Left hindlimb (tissue), 1 donor: ENCODE measurements around the gene MEIOSIN.
A peak's percentile ranks its signal among the peaks of the same experiment; 100 is the strongest.

Experiments
- DNase-seq: peaks from one replicate; pipeline ENCODE4 v3.0.0-alpha.2; 2018

MEIOSIN gene

DNA sequence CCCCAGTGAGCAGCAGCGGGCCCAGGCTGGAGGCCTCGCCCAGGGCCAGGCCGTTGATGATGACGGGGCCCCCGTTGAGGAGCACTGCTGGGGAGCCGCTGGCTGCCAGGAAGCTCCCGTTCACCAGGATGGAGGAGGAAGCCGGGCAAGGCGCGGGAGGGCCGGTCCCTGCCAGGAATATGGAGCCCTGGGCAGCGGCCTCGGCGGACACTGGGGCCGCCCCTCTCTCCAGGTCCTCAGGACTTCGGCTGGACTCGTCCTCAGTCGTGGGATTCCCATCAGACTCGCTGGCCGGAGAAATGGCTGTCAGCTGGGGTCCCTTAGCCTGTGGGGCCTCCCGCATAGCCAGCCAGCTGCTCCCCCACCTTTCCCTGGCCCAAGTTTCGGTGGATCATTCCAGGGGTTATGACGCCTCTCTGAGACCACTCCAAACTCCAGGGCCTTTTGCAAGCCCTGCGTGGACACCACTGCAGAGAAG is 33.7 kb downstream of the MEIOSIN start:
- peak; percentile 64 for DNase-seq

DNA sequence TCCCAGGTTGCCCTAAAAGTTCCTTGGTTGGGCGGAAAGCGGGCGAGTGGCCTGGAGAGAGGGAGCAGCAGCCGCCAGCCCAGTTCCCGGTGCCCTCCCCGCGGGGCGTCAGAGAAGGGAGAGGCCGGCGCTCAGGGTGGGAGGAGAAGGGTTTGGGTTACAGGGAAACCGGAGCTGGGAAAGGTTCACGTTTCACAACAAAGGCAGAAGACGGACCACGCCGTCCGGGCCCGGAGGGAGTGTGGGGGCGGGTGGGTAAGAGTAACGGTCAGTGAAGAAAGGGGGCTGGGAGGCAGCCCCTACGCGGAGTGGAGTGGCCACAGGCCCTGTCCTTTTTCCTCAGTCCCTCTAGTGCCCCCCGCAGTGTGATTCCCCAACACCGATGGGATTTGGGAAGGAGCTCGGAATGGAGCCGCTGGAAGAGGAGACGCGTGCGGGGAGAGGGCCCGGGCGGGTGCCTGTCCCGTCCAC is 34.2 kb downstream of the MEIOSIN start:
- DNase-seq: peak; percentile 89

GRCh38 chr19:45767881-45768654 is 34.8 kb downstream of the MEIOSIN start:
- peak; percentile 86 for DNase-seq

- DNase-seq: peak; percentile 83
Measured at GRCh38 chr19:45768655-45768983, 35.4 kb downstream of the MEIOSIN start.

DNA sequence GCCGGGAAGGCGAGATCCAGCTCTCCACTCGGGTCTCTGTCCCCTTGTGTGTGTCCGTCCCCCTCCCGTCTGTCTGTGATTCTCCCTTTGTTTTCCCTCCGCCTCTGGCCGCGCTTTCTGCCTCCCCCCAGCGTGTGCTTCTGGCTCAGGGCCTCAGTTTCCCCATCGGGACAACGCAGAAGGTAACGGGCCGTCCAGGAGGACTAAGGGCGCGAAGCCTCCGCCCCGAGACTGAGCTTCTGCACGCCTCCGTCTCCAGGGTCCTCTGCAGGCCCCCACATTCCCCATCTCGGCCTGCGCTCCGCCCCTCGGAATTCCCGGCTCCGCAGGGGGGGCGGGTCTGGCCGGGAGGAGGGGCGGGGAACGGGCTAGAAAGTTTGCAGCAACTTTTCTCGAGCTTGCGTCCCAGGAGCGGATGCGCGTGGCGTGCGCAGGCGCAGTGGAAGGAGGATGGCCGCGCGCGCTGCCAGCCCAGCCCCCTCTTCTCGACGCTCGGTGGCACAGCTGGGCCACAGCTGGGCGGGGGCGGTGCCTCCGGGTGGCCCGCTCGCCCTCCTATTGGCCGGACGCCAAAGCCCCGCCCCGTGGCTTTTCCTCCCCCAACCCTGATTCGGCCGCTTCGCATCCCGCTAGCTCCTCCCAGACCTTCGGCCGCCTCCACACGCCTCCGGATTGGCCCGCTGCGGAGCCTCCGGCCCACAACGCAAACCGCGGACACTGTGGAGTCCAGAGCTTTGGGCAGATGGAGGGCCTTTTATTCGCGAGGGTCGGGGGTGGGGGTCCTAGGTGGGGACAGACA is 35.9 kb downstream of the MEIOSIN start, which contains the start of gene SIX5:
SIX5 (minus strand) TSS at position 269 of the 799 bp plus-strand sequence. CDS start 408 bp downstream, outside the sequence.
- DNase-seq: peak; percentile 99

GRCh38 chr19:45769821-45770191 is 36.6 kb downstream of the MEIOSIN start:
- DNase-seq: no peak

DNA sequence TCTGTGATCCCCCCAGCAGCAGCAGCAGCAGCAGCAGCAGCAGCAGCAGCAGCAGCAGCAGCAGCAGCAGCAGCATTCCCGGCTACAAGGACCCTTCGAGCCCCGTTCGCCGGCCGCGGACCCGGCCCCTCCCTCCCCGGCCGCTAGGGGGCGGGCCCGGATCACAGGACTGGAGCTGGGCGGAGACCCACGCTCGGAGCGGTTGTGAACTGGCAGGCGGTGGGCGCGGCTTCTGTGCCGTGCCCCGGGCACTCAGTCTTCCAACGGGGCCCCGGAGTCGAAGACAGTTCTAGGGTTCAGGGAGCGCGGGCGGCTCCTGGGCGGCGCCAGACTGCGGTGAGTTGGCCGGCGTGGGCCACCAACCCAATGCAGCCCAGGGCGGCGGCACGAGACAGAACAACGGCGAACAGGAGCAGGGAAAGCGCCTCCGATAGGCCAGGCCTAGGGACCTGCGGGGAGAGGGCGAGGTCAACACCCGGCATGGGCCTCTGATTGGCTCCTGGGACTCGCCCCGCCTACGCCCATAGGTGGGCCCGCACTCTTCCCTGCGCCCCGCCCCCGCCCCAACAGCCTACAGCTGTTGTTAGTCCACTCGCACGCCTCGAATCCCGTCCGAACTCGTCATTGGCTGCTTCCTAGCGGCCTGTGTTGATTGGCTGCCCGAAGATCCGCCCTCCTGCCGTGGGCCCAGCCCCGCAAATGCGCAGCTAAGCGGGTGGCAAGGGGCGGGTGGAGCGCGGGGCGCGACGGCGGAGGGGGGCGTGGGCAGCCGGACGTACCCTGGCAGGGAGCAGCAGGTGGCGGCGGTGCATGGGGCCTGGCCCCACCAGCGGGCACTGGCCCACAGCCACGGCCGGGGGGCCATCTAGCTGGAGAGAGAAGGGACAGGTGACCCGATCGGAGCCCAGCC is 37.2 kb downstream of the MEIOSIN start:
- peak; percentile 98 for DNase-seq

DNA sequence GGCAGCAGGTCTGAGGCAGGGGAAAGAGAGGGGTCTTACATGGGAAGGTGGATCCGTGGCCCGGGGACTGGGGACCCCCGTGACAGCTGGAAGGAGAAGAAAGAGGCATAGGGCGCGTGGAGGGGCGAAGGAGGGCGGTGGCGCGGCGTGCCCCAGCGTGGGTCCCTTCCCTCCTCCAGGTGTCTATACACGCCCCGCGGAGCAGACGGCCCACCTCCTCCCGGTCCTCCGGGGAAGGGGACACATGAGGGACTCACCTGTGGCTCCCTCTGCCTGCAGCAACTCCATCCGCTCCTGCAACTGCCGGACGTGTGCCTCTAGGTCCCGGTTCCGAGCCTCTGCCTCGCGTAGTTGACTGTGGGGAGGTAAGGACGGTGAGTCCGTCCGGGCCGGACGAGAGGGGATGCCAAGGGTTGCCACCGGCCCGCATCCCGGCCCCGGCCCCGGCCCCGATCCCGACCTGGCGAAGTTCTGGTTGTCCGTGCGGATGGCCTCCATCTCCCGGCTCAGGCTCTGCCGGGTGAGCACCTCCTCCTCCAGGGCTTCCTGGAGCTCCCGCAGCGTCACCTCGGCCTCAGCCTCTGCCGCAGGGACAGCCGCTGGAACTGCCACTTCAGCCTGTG is 38.2 kb downstream of the MEIOSIN start:
- DNase-seq: no peak

DNA sequence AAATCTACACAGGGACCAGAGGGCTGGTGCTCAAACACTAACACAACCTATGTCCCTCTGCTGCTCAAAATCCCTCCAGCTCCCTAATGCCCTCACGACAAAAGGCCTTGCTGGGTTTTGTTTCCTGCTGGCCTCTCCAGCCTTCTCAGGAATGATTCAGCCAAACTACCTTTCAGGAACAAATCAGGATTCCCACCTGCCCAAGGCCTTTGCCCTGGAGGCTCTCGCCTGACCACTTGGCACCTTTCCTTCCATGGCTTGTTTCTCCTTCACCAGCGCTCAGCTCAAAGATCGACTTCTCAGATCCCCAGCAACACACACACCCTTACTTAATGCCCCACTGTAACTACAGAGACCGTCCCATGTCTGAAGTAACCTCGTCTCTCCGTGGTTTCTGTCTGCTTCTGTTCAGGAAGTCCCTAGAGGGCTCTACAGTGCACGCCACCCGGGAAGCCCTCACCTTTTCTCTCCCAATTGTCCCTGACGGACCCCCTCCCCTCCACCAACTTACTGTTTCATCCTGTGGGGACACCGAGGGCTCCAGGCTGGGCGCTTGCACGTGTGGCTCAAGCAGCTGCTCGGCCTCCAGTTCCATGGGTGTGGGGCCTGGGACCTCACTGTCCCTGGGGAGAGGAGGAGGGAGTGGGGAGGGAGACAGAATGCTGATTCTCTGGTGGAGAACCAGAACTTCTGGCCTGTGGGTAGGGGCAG is 39.0 kb downstream of the MEIOSIN start:
- DNase-seq: no peak

DNA sequence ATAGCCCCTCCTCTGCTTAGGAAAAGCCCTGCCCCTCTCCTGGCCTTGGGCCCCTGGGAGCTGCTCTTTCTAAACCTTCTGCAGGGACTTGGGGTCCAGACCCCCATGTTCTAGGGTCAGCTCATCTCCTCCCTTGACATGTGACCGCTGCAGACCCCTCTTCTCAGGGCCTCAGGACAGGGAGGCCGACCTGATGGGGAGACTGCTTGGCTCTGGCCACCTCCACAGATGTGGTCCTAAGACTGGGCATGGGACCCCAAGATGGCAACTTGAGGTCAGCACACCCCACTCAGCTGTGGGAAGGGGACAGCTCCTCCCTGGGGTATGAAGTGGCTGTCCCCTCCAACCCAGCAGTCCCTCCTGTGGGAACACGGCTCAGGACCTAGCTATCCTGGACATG is 39.7 kb downstream of the MEIOSIN start:
- no peak for DNase-seq

DNA sequence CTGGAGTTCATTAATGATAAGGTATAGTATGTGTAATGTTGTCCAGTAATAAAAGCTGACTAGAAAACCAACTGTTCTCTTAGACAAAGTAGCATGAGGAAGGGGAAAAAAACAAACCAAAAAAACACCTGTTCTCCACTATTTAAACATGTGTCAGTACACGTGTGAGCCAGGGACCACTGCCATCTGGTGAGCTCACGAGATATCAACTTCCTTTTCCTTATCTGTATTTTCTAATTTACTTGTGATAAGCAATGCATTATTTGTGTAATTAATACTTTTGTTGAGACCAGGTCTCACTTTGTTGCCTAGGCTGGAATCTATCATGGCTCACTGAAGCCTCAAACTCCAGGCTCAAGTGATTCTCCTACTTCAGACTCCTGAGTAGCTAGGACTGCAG is 40.1 kb downstream of the MEIOSIN start:
- DNase-seq: no peak

GRCh38 chr19:45774765-45775164 is 41.5 kb downstream of the MEIOSIN start:
- no peak for DNase-seq

DNA sequence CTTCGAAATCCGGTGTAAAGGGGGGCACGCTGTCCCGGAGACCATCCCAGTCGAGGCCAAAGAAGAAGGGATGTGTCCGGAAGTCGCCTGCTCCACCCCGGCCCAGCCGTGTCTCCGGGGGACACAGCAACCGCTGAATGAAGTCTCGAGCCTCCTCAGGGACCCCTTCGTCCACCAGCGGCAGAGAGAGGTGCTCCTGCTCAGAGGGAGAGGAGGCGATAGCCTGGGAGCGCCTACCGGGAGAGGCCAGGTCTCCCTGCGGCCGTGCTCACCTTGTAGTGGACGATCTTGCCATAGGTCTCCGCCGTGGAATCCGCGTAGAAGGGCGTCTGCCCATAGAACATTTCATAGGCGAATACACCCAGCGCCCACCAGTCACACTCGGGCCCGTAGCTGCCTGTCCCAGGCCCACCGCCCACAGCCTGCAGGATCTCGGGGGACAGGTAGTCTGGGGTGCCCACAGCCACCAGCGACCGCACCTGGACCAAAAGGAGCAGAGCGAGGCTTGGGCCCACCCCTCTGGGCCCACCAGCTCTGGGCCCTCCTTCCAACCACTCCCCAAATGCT is 44.2 kb downstream of the MEIOSIN start:
- DNase-seq: peak; percentile 27

DNA sequence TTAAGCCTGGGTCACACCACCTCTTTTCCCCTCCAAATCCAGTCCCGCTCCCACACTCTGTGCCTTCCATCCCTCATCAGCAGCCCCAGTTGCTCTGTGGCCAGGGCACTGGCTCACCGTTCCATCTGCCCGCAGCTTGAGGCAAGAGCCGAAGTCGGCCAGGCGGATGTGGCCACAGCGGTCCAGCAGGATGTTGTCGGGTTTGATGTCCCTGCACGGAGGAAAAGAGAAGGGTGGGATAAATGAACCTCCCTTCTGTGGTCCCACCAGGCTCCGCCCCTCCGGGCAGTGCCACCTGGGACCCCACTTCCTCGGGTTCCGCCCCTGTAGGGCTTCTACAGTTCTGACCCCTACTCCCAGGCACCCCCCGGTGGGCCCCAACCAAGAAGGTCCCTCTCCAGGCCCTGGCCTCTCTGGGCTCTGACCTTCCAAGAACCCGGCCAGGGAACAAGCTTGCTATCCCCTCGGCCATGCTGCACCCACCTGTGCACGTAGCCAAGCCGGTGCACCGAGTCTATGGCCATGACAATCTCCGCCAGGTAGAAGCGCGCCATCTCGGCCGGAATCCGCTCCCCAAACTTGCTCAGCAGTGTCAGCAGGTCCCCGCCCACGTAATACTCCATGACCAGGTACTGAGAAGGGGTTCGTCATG is 44.9 kb downstream of the MEIOSIN start:
- peak; percentile 35 for DNase-seq

DNA sequence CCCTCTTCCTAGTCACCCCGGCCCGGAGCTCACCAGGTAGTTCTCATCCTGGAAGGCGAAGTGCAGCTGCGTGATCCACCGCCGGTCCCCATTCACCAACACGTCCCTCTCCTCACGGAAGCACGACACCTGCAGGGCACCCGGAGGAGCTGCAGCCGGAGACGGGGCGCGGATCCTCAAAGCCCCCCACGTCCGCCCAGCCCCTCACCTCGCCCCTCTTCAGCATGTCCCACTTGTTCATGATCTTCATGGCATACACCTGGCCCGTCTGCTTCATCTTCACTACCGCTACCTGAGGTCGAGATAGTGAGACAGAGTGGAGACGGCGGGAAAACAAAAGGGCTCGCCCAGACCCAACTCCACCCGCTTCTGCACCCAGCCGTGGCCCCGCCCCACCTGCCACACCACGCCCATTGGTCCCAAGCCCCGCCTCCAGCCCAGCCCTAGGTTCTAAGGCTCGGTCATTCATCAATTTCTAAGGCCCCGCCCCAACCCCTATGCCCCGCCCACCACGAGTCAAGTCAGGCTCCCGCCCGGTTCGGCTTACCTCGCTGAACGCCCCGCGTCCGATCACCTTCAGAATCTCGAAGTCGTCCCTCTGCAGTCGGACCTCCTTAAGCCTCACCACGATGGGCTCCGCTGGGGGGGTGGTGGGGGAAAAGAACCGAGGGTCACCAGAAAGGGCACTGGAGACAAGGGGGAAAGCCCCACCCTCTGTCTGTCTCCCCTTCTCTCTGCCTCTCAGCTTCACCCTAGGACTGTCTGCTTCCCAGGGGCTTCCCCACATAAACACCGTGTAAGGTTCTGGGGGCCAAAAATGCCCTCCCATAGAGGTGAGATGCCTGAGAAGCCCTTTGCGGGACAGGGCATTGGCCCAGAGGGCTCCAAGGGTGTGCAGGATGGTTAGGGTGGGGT is 46.2 kb downstream of the MEIOSIN start:
- DNase-seq: peak; percentile 81

DNA sequence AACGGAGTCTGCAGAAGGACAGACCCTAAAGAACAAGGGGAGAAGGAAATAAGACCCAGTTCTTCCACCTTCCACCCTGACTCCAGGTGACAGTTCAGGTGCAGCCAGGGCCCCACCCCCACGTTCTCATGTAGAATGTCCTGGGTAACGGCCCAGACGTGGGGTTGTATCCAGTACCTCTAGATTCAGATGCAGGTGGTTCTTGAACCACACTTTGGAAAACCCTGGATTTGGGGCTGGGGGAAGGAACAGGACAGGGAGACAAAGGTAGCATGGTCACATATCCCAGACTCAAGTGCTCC is 46.9 kb downstream of the MEIOSIN start:
- DNase-seq: peak; percentile 27

- peak; percentile 43 for DNase-seq
Measured at GRCh38 chr19:45780448-45781213, 47.4 kb downstream of the MEIOSIN start.

GRCh38 chr19:45781214-45782161 is 48.2 kb downstream of the MEIOSIN start:
- peak; percentile 75 for DNase-seq
